ENCODE measurements around the gene ESR1. TPM values are rescaled to one million over a fixed set of nuclear protein-coding genes. Genes with fewer than 3 reads are reported as not detected.
A peak's percentile ranks its signal among the peaks of the same experiment; 100 is the strongest.

Gene ESR1
- total and polyA plus RNA-seq, 2 donors from 2014 or later = 1.1 to 5.2 TPM

- Histone ChIP-seq H3K4me3 (ENCODE audit: low read length in 3 of 3) (no peak overlapping the region), H3K27ac (ENCODE audit: low read depth in 2 of 2, low read length in 2 of 2) (no peak overlapping the region), H3K27me3 (ENCODE audit: control insufficient read depth, insufficient read depth, low read length) (no peaks in the 10 kb centered on the region), H3K36me3 (ENCODE audit: control insufficient read depth in 2 of 3, insufficient read depth in 3 of 3, low read length in 3 of 3) (no peaks in the 10 kb centered on the region), H3K9me3 (ENCODE audit: control insufficient read depth in 2 of 3, insufficient read depth in 1 of 3, low read length in 3 of 3) (no peaks in the 10 kb centered on the region), H3K9ac (ENCODE audit: low read length in 3 of 3) (no peak overlapping the region), H3K4me1 (ENCODE audit: control insufficient read depth in 2 of 3, insufficient read depth in 2 of 3, low read depth in 1 of 3, low read length in 3 of 3) (no peaks in the 10 kb centered on the region)
- intact Hi-C loops (cut with DNase I) = no loop called here
- DNase-seq (peak in 1 of 5 donors; percentile 62), FAIRE-seq (no peak)
- TF ChIP-seq, protein P1, sequence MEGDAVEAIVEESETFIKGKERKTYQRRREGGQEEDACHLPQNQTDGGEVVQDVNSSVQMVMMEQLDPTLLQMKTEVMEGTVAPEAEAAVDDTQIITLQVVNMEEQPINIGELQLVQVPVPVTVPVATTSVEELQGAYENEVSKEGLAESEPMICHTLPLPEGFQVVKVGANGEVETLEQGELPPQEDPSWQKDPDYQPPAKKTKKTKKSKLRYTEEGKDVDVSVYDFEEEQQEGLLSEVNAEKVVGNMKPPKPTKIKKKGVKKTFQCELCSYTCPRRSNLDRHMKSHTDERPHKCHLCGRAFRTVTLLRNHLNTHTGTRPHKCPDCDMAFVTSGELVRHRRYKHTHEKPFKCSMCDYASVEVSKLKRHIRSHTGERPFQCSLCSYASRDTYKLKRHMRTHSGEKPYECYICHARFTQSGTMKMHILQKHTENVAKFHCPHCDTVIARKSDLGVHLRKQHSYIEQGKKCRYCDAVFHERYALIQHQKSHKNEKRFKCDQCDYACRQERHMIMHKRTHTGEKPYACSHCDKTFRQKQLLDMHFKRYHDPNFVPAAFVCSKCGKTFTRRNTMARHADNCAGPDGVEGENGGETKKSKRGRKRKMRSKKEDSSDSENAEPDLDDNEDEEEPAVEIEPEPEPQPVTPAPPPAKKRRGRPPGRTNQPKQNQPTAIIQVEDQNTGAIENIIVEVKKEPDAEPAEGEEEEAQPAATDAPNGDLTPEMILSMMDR (IDR thresholded peaks at IDR 0.05; ENCODE audit: borderline replicate concordance, extremely low read depth, insufficient read depth) = no peak
These were observed 292.7 kb downstream of the ESR1 start for GRCh38 chr6:152100183-152100618.

DNA sequence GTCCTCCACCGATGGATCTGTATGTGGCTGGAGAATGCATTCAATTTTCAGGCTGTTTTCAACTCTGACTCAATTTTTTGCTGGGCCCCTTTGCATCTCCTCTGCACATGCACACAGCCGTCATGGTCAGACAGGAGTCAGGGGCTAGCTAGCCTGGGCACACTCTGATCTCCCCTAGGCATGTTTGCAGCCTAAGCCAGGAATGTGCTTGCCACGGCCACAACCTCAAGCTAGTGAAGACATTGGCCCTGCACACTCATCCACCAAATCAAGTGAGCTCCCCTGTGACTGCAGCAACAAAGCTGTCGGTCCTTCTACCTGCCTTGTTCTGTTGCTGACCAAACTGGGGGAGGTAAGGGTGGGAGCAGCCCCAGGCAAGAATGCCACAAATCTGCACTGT lies 300.5 kb downstream of the ESR1 start:
- Histone ChIP-seq H3K4me1 (ENCODE audit: control insufficient read depth in 2 of 3, insufficient read depth in 2 of 3, low read depth in 1 of 3, low read length in 3 of 3) (no peaks in the 10 kb centered on the region), H3K9me3 (ENCODE audit: control insufficient read depth in 2 of 3, insufficient read depth in 1 of 3, low read length in 3 of 3) (no peaks in the 10 kb centered on the region), H3K36me3 (ENCODE audit: control insufficient read depth in 2 of 3, insufficient read depth in 3 of 3, low read length in 3 of 3) (no peaks in the 10 kb centered on the region), H3K4me3 (ENCODE audit: low read length in 3 of 3) (no peak overlapping the region), H3K9ac (ENCODE audit: low read length in 3 of 3) (no peak overlapping the region), H3K27me3 (ENCODE audit: control insufficient read depth, insufficient read depth, low read length) (no peaks in the 10 kb centered on the region), H3K27ac (ENCODE audit: low read depth in 2 of 2, low read length in 2 of 2) (no peak overlapping the region)
- FAIRE-seq (no peak), DNase-seq (no peak)
- TF ChIP-seq, protein P1 (IDR thresholded peaks at IDR 0.05; ENCODE audit: borderline replicate concordance, extremely low read depth, insufficient read depth) = no peak
- intact Hi-C loops (cut with DNase I) = no loop called here

GRCh38 chr6:152110886-152111820 lies 303.7 kb downstream of the ESR1 start:
- TF ChIP-seq, protein P1 (IDR thresholded peaks at IDR 0.05; ENCODE audit: borderline replicate concordance, extremely low read depth, insufficient read depth) = no peak
- H3K36me3 ChIP-seq (ENCODE audit: control insufficient read depth in 2 of 3, insufficient read depth in 3 of 3, low read length in 3 of 3) = no peaks in the 10 kb centered on the region
- H3K27me3 ChIP-seq (ENCODE audit: control insufficient read depth, insufficient read depth, low read length) = no peaks in the 10 kb centered on the region
- no peaks in the 10 kb centered on the region for H3K9me3 ChIP-seq (ENCODE audit: control insufficient read depth in 2 of 3, insufficient read depth in 1 of 3, low read length in 3 of 3)
- no peak overlapping the region for H3K9ac ChIP-seq (ENCODE audit: low read length in 3 of 3)
- peak in 3 of 5 donors; percentile 29 to 74 (median 51) for DNase-seq
- no peak for FAIRE-seq
- intact Hi-C loops (cut with DNase I) = no loop called here
- H3K4me1 ChIP-seq (ENCODE audit: control insufficient read depth in 2 of 3, insufficient read depth in 2 of 3, low read depth in 1 of 3, low read length in 3 of 3) = no peaks in the 10 kb centered on the region
- no peak overlapping the region for H3K4me3 ChIP-seq (ENCODE audit: low read length in 3 of 3)
- H3K27ac ChIP-seq (ENCODE audit: low read depth in 2 of 2, low read length in 2 of 2) = no peak overlapping the region

All from kidney (tissue), 14 donors.